ENCODE data around the gene MAPK13. TPM values are rescaled to one million over a fixed set of nuclear protein-coding genes. Genes with fewer than 3 reads are reported as not detected.

The MAPK13 gene
- total RNA-seq, 1 experiment from 2014 or later, result 52.3 TPM

DNA sequence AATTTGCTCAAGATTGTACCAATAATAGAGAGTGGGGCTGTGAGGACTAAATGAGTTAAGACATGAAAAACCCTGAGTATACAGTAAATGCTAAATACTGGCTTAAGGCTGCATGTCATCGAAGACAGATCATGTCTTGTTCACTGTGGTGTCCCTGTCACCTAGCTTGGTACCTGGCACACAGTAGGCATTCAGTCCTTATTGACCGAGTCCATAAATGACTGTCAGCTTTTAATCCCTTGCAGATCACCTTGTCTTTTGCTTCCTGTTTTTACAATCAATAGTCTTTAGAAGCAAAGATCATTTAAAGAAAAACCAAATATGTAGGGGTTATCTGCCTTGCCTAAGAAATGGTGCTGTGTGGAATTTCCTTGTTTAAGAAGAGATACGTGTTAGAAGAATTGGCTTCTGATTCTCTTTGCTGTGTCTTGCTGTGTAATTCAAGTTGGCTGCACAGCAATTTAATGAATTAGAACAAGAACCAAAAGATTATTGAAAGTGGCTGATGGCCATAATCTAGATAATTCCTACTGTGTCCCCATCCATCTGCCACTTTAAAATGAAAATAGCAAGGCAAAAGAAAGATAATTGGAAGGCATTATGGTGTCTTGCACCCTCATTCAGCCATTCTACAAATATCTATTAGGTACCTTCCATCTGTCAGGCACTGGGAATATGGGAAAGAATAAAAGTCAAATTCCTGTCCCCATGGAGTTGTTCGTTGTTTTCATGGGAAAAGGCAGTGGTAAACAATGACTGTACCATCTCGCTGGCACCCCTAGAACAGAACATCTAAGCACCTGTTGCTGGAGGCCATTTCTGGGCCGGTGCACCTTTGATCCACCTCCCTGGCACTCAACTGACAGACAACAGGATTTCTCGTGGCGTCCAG, 12.4 kb upstream of the MAPK13 start:
- H3K9me3 Mint-ChIP-seq (ENCODE audit: low read depth, unreplicated experiment), result no peaks in the 10 kb centered on the region
- peaks cover 18% of the 10 kb centered on the region for H3K36me3 Mint-ChIP-seq (ENCODE audit: insufficient read depth, unreplicated experiment)
- H3K4me3 Mint-ChIP-seq (ENCODE audit: low read depth, unreplicated experiment), result no peak overlapping the region
- DNase-seq, result no peak
- intact Hi-C loops (cut with micrococcal nuclease; ENCODE audit: unreplicated experiment), result no loop called here
- BruUV-seq (replicated peaks), result no TSS peak
- TF ChIP-seq, protein P1, sequence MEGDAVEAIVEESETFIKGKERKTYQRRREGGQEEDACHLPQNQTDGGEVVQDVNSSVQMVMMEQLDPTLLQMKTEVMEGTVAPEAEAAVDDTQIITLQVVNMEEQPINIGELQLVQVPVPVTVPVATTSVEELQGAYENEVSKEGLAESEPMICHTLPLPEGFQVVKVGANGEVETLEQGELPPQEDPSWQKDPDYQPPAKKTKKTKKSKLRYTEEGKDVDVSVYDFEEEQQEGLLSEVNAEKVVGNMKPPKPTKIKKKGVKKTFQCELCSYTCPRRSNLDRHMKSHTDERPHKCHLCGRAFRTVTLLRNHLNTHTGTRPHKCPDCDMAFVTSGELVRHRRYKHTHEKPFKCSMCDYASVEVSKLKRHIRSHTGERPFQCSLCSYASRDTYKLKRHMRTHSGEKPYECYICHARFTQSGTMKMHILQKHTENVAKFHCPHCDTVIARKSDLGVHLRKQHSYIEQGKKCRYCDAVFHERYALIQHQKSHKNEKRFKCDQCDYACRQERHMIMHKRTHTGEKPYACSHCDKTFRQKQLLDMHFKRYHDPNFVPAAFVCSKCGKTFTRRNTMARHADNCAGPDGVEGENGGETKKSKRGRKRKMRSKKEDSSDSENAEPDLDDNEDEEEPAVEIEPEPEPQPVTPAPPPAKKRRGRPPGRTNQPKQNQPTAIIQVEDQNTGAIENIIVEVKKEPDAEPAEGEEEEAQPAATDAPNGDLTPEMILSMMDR (IDR thresholded peaks at IDR 0.05; ENCODE audit: unreplicated experiment), result no peak
- CTCF ChIA-PET, result no interaction called here
- H3K4me1 Mint-ChIP-seq (ENCODE audit: low read depth, unreplicated experiment), result peaks cover 11% of the 10 kb centered on the region
- H3K27me3 Mint-ChIP-seq (ENCODE audit: unreplicated experiment), result no peaks in the 10 kb centered on the region
- H3K27ac Mint-ChIP-seq (ENCODE audit: unreplicated experiment), result no peak overlapping the region

DNA sequence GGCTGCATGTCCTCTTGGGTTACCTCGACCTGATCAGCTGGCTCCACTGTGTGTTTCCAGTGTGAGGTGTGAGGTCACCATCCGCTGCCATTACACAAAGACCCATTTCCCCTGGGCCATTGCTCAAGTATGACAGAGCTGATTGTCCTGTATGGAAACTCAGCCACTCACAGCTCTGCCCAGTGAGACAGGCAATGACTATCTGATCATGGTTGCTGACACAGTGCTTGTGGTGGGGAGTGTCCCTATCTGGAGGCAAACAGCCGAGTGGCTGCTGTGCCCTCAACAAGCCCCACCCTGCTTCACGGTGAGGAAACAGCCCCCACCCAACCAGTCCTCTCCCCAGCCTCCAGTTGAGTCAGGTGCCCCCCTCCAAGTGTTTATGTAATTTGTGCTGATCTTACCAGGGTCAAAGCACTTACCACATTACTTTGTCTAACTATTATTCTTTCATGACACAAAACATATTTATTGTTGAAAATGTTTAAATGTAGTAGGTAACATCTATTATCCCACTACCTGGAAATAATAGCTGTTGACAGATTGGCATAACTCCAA, 11.7 kb upstream of the MAPK13 start:
- CTCF ChIA-PET, result no interaction called here
- Mint-ChIP-seq H3K36me3 (ENCODE audit: insufficient read depth, unreplicated experiment) (peaks cover 20% of the 10 kb centered on the region), H3K27me3 (ENCODE audit: unreplicated experiment) (no peaks in the 10 kb centered on the region), H3K4me1 (ENCODE audit: low read depth, unreplicated experiment) (peaks cover 11% of the 10 kb centered on the region), H3K4me3 (ENCODE audit: low read depth, unreplicated experiment) (no peak overlapping the region), H3K9me3 (ENCODE audit: low read depth, unreplicated experiment) (no peaks in the 10 kb centered on the region), H3K27ac (ENCODE audit: unreplicated experiment) (no peak overlapping the region)
- no peak for DNase-seq
- no TSS peak for BruUV-seq (replicated peaks)
- TF ChIP-seq, protein P1 (IDR thresholded peaks at IDR 0.05; ENCODE audit: unreplicated experiment), result no peak
- intact Hi-C loops (cut with micrococcal nuclease; ENCODE audit: unreplicated experiment), result no loop called here

DNA sequence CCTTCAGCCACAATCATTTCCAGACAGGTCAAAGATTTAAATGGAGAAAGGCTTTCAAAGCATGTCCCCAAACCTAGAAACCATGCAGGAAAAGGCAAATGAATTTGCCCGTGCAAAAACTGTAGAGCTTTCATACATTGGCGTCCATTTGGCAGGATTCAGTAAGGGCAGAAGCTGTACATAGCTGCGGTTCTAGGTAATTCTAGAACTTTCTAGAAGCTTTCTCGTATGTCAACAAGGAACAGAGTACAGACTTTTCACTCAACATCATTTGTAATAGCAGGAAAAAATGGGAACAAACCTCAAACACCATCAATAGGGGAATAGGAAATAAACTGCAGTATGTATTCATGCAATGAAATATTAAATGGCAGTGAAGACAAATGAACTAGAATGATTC, 11.1 kb upstream of the MAPK13 start:
- H3K36me3 Mint-ChIP-seq (ENCODE audit: insufficient read depth, unreplicated experiment), result peaks cover 21% of the 10 kb centered on the region
- intact Hi-C loops (cut with micrococcal nuclease; ENCODE audit: unreplicated experiment), result no loop called here
- H3K27me3 Mint-ChIP-seq (ENCODE audit: unreplicated experiment), result no peaks in the 10 kb centered on the region
- H3K4me1 Mint-ChIP-seq (ENCODE audit: low read depth, unreplicated experiment), result peaks cover 11% of the 10 kb centered on the region
- H3K4me3 Mint-ChIP-seq (ENCODE audit: low read depth, unreplicated experiment), result no peak overlapping the region
- CTCF ChIA-PET, result no interaction called here
- H3K9me3 Mint-ChIP-seq (ENCODE audit: low read depth, unreplicated experiment), result no peaks in the 10 kb centered on the region
- DNase-seq, result no peak
- no peak overlapping the region for H3K27ac Mint-ChIP-seq (ENCODE audit: unreplicated experiment)
- no TSS peak for BruUV-seq (replicated peaks)
- TF ChIP-seq, protein P1 (IDR thresholded peaks at IDR 0.05; ENCODE audit: unreplicated experiment), result no peak

DNA sequence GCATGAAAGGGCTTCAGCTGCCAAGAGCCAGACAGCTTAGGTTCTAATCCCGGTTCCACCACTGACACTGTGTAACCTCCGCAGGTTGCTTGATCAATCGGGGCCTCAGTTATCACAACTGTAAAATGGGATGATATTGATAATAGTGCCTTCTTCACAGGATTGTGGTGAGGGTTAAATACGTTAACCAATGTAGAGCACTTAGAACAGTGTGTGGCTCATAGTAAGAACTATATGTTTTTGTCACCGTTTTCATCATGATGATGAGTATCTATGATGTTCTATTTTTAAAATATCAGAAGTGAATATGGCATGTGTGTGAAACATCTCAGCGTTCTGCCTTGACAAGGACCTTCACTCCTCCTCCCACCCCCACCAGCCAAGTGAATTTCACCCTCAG, 10.3 kb upstream of the MAPK13 start:
- no TSS peak for BruUV-seq (replicated peaks)
- CTCF ChIA-PET, result interaction anchor here (1.3 kb wide), 1 partner anchor 11 kb away, joined by 4 read pairs; no protein-coding TSS in a partner anchor
- no peak for DNase-seq
- Mint-ChIP-seq H3K4me3 (ENCODE audit: low read depth, unreplicated experiment) (no peak overlapping the region), H3K27ac (ENCODE audit: unreplicated experiment) (no peak overlapping the region), H3K27me3 (ENCODE audit: unreplicated experiment) (no peaks in the 10 kb centered on the region), H3K4me1 (ENCODE audit: low read depth, unreplicated experiment) (peaks cover 11% of the 10 kb centered on the region), H3K9me3 (ENCODE audit: low read depth, unreplicated experiment) (no peaks in the 10 kb centered on the region), H3K36me3 (ENCODE audit: insufficient read depth, unreplicated experiment) (peaks cover 22% of the 10 kb centered on the region)
- TF ChIP-seq, protein P1 (IDR thresholded peaks at IDR 0.05; ENCODE audit: unreplicated experiment), result no peak
- intact Hi-C loops (cut with micrococcal nuclease; ENCODE audit: unreplicated experiment), result loop anchor here (5.0 kb wide), 2 partner anchors 77 to 182 kb away; partner anchors contain the start of gene BRPF3
